Measurements from ENCODE around the gene CNTNAP5. TPM values are rescaled to one million over a fixed set of nuclear protein-coding genes. Genes with fewer than 3 reads are reported as not detected.

CNTNAP5 gene
- total and polyA plus RNA-seq, 2 donors (not counting 1 experiment from before 2014, with no cell fraction given) = not detected

GRCh38 chr2:124450481-124450880 is 425.4 kb downstream of the CNTNAP5 start:
- peaks cover 0 to 9% (median 0%) of the 10 kb centered on the region in 3 donors for H3K9me3 ChIP-seq (ENCODE audit: control extremely low read depth in 1 of 3, control insufficient read depth in 2 of 3, insufficient read depth in 1 of 3, low read length in 2 of 3)
- Mint-ChIP-seq H3K27ac (no peak overlapping the region), H3K9me3 (ENCODE audit: insufficient read depth) (peaks cover 3% of the 10 kb centered on the region), H3K4me1 (no peaks in the 10 kb centered on the region), H3K4me3 (no peak overlapping the region), H3K27me3 (no peaks in the 10 kb centered on the region)
- ATAC-seq (ENCODE audit: low read depth) = no peak
- no peak overlapping the region for H2AFZ ChIP-seq (ENCODE audit: insufficient read depth, low read depth, low read length, poor library complexity, severe bottlenecking)
- no peak for DNase-seq
- TF ChIP-seq EZH2 (IDR thresholded peaks at IDR 0.05; ENCODE audit: borderline replicate concordance, insufficient read depth, low read depth, low read length, poor library complexity, severe bottlenecking) = no peak
- no peak for TF ChIP-seq CTCF (IDR thresholded peaks at IDR 0.05)
- H3K9ac ChIP-seq (ENCODE audit: low read length) = no peak overlapping the region
- intact Hi-C loops (cut with micrococcal nuclease) = no loop called here
- no peaks in the 10 kb centered on the region for H3K36me3 ChIP-seq (replicated peaks in 1 of 2; ENCODE audit: control extremely low read depth in 1 of 2, control insufficient read depth in 1 of 2, extremely low read depth in 1 of 2, insufficient read depth in 2 of 2, low read length in 1 of 2)
- H3K4me3 ChIP-seq (ENCODE audit: control extremely low read depth in 1 of 5, extremely low read depth in 1 of 5, insufficient read depth in 1 of 5, low read depth in 2 of 5, low read length in 4 of 5) = no peak overlapping the region
- no peaks in the 10 kb centered on the region for H3K79me2 ChIP-seq (ENCODE audit: control insufficient read depth, insufficient read depth, low read length)
- ChIA-PET CTCF (no interaction called here), POLR2A (no interaction called here)
- no peaks in the 10 kb centered on the region for H3K4me1 ChIP-seq (ENCODE audit: control insufficient read depth in 2 of 2, insufficient read depth in 2 of 2, low read length in 2 of 2)
- no CpG with 5 or more reads among the region's 2 CpGs for WGBS (ENCODE audit: insufficient coverage)
- H4K20me1 ChIP-seq (ENCODE audit: control insufficient read depth, insufficient read depth, low read length, poor library complexity, severe bottlenecking) = no peaks in the 10 kb centered on the region
- no peaks in the 10 kb centered on the region for H3K27me3 ChIP-seq (replicated peaks in 1 of 4; ENCODE audit: control extremely low read depth in 1 of 4, control insufficient read depth in 3 of 4, insufficient read depth in 4 of 4, low read length in 3 of 4)
- H3K4me2 ChIP-seq (replicated peaks; ENCODE audit: low read depth, low read length, poor library complexity, severe bottlenecking) = no peak overlapping the region
- H3K27ac ChIP-seq (ENCODE audit: low read length in 2 of 2) = no peak overlapping the region

- Histone ChIP-seq H3K36me3 (replicated peaks in 1 of 2; ENCODE audit: control extremely low read depth in 1 of 2, control insufficient read depth in 1 of 2, extremely low read depth in 1 of 2, insufficient read depth in 2 of 2, low read length in 1 of 2) (no peaks in the 10 kb centered on the region), H3K9ac (ENCODE audit: low read length) (no peak overlapping the region), H2AFZ (ENCODE audit: insufficient read depth, low read depth, low read length, poor library complexity, severe bottlenecking) (no peak overlapping the region), H3K9me3 (ENCODE audit: control extremely low read depth in 1 of 3, control insufficient read depth in 2 of 3, insufficient read depth in 1 of 3, low read length in 2 of 3) (no peaks in the 10 kb centered on the region), H4K20me1 (ENCODE audit: control insufficient read depth, insufficient read depth, low read length, poor library complexity, severe bottlenecking) (no peaks in the 10 kb centered on the region), H3K4me1 (ENCODE audit: control insufficient read depth in 2 of 2, insufficient read depth in 2 of 2, low read length in 2 of 2) (no peaks in the 10 kb centered on the region), H3K4me3 (ENCODE audit: control extremely low read depth in 1 of 5, extremely low read depth in 1 of 5, insufficient read depth in 1 of 5, low read depth in 2 of 5, low read length in 4 of 5) (no peak overlapping the region), H3K27me3 (replicated peaks in 1 of 4; ENCODE audit: control extremely low read depth in 1 of 4, control insufficient read depth in 3 of 4, insufficient read depth in 4 of 4, low read length in 3 of 4) (no peaks in the 10 kb centered on the region), H3K27ac (ENCODE audit: low read length in 2 of 2) (no peak overlapping the region), H3K4me2 (replicated peaks; ENCODE audit: low read depth, low read length, poor library complexity, severe bottlenecking) (no peak overlapping the region), H3K79me2 (ENCODE audit: control insufficient read depth, insufficient read depth, low read length) (no peaks in the 10 kb centered on the region)
- no peaks in the 10 kb centered on the region for H3K9me3 Mint-ChIP-seq (ENCODE audit: insufficient read depth)
- no peak for TF ChIP-seq CTCF (IDR thresholded peaks at IDR 0.05)
- no peak for TF ChIP-seq EZH2 (IDR thresholded peaks at IDR 0.05; ENCODE audit: borderline replicate concordance, insufficient read depth, low read depth, low read length, poor library complexity, severe bottlenecking)
- no peaks in the 10 kb centered on the region for H3K27me3 Mint-ChIP-seq
- ATAC-seq (ENCODE audit: low read depth) (no peak), DNase-seq (no peak)
- WGBS (ENCODE audit: insufficient coverage) = 100% methylated on average over 1 of the region's 2 CpGs
- CTCF ChIA-PET = no interaction called here
- POLR2A ChIA-PET = no interaction called here
- no peak overlapping the region for H3K27ac Mint-ChIP-seq
- intact Hi-C loops (cut with micrococcal nuclease) = no loop called here
- H3K4me1 Mint-ChIP-seq = no peaks in the 10 kb centered on the region
- H3K4me3 Mint-ChIP-seq = no peak overlapping the region
These were observed 451.2 kb downstream of the CNTNAP5 start for GRCh38 chr2:124476291-124476690.
